ENCODE results near the gene COQ8B.
A peak's percentile ranks its signal among the peaks of the same experiment; 100 is the strongest.

The COQ8B gene

DNA sequence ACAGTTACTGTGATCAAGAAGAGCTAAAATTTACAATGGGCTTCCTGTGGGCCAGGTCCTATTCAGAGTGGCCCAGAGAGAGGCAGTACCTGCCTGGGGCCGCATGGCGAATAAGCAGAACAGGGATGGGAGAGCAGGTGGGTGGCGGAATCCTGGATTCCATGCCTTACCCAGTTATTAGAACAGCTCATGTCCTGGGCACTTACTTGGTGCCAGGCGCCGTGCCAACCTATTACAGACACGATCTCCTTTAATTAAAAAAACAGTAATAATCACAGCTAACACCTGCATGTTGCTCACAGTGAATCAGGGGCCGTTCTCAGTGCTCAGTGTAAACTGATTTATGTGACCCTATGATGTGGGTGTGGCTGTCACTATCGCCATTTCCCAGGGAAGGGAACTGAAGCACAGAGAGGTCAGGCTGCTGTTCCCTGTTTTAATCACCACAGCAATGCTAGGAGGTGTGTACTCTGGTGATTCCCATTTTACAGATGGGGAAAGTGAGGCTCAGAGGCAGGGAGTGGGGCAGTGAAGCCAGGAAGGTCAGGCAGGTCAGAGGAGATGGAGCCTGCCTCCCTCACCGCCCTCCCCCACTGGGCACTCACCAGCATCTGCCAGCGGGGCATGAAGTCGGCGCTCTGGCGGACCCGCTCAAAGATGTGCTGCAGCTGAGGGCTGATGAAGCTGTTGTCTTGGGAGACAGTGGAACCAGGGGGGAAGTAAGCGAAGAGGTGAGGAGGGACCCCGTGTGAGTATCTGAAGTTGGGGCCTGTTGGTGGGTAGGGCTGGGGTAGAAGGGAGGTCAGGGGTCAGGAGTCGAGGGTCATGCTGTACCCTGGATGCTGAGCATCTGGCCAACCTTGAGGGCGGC is 12.0 kb downstream of the COQ8B start:
- ChIA-PET CTCF (interaction anchor here (1.1 to 1.3 kb wide), 3 partner anchors 11 to 103 kb away, joined by 3 read pairs; no protein-coding TSS in a partner anchor), POLR2A (no interaction called here)
- DNase-seq (ENCODE audit: low read depth, low spot score), result no peak
- TF ChIP-seq, protein P1, sequence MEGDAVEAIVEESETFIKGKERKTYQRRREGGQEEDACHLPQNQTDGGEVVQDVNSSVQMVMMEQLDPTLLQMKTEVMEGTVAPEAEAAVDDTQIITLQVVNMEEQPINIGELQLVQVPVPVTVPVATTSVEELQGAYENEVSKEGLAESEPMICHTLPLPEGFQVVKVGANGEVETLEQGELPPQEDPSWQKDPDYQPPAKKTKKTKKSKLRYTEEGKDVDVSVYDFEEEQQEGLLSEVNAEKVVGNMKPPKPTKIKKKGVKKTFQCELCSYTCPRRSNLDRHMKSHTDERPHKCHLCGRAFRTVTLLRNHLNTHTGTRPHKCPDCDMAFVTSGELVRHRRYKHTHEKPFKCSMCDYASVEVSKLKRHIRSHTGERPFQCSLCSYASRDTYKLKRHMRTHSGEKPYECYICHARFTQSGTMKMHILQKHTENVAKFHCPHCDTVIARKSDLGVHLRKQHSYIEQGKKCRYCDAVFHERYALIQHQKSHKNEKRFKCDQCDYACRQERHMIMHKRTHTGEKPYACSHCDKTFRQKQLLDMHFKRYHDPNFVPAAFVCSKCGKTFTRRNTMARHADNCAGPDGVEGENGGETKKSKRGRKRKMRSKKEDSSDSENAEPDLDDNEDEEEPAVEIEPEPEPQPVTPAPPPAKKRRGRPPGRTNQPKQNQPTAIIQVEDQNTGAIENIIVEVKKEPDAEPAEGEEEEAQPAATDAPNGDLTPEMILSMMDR (IDR thresholded peaks at IDR 0.05; ENCODE audit: insufficient read depth, low read length, missing control alignments), result no peak
- no peak overlapping the region for H3K4me3 ChIP-seq (ENCODE audit: low read depth, low read length)

DNA sequence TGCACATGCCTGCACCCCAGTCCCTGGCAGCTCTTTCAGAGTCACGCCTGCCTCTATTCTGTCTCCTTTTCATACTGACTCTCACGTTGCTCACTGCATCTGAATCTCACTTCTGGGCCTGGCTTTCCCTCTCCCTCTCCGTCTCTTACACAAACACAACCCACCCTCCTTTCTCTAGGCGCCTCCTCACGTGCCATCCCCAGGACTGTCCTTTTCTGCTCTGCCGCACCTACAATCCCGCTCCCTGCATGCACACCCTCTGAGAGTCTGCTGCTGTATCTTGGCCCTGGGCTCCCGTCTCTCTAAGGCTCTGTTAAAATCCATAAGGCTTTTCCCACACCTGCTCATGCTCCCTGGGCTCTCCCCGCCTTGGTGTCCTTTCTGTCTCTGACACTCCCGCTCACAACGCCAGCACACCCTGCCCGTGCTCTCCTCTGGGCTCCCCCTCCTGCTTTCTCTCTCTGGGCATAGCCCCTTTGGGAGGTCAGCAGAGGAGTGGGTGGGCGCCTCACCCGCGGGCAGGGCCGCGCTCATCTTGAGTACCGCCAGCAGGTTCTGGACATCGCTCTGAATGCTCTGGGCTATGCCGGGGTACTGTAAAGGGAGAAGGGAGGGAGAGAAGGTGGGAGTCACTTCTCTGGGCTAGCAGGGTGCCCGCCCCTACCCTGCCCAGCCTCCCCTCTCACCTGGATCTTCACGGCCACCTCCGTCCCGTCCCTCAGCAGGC is 13.5 kb downstream of the COQ8B start:
- TF ChIP-seq, protein P1 (IDR thresholded peaks at IDR 0.05; ENCODE audit: insufficient read depth, low read length, missing control alignments), result no peak
- H3K4me3 ChIP-seq (ENCODE audit: low read depth, low read length), result no peak overlapping the region
- POLR2A ChIA-PET, result no interaction called here
- CTCF ChIA-PET, result interaction anchor here (0.6 to 1.3 kb wide), 5 partner anchors 10 to 278 kb away, joined by 3 to 4 read pairs (median 3); partner anchors contain the start of gene SERTAD1
- no peak for DNase-seq (ENCODE audit: low read depth, low spot score)

DNA sequence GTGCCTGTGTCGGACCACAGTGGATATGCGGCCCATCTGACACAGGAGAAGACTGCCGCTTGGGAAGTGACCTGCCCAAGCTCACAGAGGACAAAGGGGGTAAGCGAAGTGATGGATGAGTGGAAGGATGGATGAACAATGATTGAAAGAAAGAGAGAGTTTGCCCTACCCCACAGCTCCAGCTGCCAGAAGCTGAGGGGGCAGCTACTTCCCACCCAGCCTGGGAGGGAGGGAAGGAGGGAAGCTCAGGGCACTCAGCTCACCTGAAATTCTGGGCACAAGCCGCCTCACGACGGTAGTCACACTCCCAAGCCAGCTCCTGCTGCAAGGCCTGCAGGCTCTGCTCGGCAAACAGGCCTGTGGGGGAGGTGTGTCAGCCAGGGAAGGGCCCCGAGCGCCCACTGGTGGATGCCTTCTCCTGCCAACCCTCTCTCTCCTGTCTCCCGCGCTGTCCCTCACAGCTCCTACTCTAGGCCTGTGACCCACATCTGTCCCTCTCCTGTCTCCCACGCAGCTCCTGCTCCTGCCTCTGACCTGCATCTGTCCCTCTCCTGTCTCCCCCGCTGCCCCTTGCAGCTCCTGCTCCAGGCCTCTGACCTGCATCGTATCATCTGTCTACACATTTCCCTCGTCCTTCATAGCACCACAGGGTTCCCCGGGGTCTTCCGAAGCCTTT is 14.2 kb downstream of the COQ8B start:
- DNase-seq (ENCODE audit: low read depth, low spot score), result no peak
- no peak overlapping the region for H3K4me3 ChIP-seq (ENCODE audit: low read depth, low read length)
- TF ChIP-seq, protein P1 (IDR thresholded peaks at IDR 0.05; ENCODE audit: insufficient read depth, low read length, missing control alignments), result peak; percentile 59
- POLR2A ChIA-PET, result no interaction called here
- CTCF ChIA-PET, result interaction anchor here (1.0 to 1.3 kb wide), 2 partner anchors 10 to 11 kb away, joined by 3 to 4 read pairs; no protein-coding TSS in a partner anchor

DNA sequence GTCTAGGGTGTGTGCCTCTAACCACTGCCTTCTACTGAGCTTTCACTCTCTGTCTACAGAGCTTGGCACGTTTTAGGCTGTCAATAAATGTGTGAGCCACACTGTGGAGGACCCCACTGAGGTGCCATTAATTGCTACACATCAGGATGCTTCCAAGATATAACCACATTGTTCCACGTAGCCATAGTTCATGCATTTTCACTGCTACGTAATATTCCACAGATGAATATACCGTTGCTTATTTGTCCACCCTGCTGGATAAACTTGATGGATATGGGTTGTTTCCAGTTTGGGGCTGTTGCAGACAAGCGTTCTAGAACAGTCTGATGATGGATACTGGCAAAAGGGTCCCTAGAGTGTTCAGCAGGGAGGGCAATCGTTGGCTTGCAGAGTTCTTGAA is 14.9 kb downstream of the COQ8B start:
- TF ChIP-seq, protein P1 (IDR thresholded peaks at IDR 0.05; ENCODE audit: insufficient read depth, low read length, missing control alignments), result no peak
- DNase-seq (ENCODE audit: low read depth, low spot score), result no peak
- ChIA-PET CTCF (interaction anchor here (0.6 to 1.3 kb wide), 3 partner anchors 9 to 702 kb away, joined by 3 to 4 read pairs (median 4); no protein-coding TSS in a partner anchor), POLR2A (no interaction called here)
- no peak overlapping the region for H3K4me3 ChIP-seq (ENCODE audit: low read depth, low read length)

DNA sequence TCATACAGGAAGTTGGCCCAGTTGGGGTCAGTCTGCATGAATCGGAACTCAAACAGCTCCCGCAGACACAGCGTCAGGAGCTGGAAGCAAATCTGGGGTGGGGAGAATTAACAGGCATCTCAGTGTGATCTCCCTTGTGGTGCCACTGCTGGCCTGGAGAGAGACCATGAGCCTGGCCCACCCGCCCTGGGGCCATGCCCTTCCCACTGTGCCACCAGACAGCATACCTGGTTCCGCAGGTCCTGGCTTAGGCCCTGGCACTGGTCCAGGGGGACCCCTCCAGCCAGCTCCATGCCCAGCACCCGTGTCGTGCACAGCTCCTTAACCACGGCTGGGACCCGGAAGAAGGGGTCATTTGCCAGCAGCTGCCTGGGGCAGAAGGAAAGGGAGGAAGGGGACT is 16.6 kb downstream of the COQ8B start:
- no peak overlapping the region for H3K4me3 ChIP-seq (ENCODE audit: low read depth, low read length)
- ChIA-PET CTCF (interaction anchor here (0.8 to 1.3 kb wide), 3 partner anchors 9 to 14 kb away, joined by 3 read pairs; no protein-coding TSS in a partner anchor), POLR2A (interaction anchor here (0.7 kb wide), 1 partner anchor 78 kb away, joined by 3 read pairs; the partner anchor contains the start of gene RAB4B)
- no peak for DNase-seq (ENCODE audit: low read depth, low spot score)
- TF ChIP-seq, protein P1 (IDR thresholded peaks at IDR 0.05; ENCODE audit: insufficient read depth, low read length, missing control alignments), result no peak
